Activated naive CD8-positive, alpha-beta T cell treated with anti-CD3 and anti-CD28 coated beads, Interleukin-2, amount 50 U/mL, for 16 hours (primary cell): ENCODE data around the gene PMPCA.
A peak's percentile ranks its signal among the peaks of the same experiment; 100 is the strongest.
"Not testable (repeated sequence)": the region's sequence is repeated elsewhere in the genome, so short reads cannot be mapped to it uniquely, and the experiment has no call there.

Experiments
- DNase-seq: peaks from one replicate; pipeline ENCODE4 v3.0.0-alpha.2; 2020; ENCODE audit warnings: low read depth, low spot score

PMPCA gene

GRCh38 chr9:136394312-136395019, 16.0 kb upstream of the PMPCA start:
- no peak for DNase-seq

- no peak for DNase-seq
Measured at GRCh38 chr9:136395020-136395340, 15.5 kb upstream of the PMPCA start.

GRCh38 chr9:136395345-136396218, 14.9 kb upstream of the PMPCA start:
- DNase-seq = no peak

GRCh38 chr9:136396219-136396515, 14.3 kb upstream of the PMPCA start:
- no peak for DNase-seq

- DNase-seq = no peak
Measured at GRCh38 chr9:136397643-136398042, 12.8 kb upstream of the PMPCA start.

- no peak for DNase-seq
Measured at GRCh38 chr9:136398286-136398685, 12.2 kb upstream of the PMPCA start.

GRCh38 chr9:136399176-136400037, 11.1 kb upstream of the PMPCA start:
- no peak for DNase-seq

GRCh38 chr9:136400038-136400834, 10.2 kb upstream of the PMPCA start, which contains the start of gene SNAPC4:
Gene SNAPC4, minus strand, starts transcription at chr9:136400170. Its CDS starts 1,742 bp downstream, at chr9:136398428.
- peak; percentile 72 for DNase-seq

GRCh38 chr9:136401173-136401922, 9.1 kb upstream of the PMPCA start:
- DNase-seq = no peak

- no peak for DNase-seq
Measured at GRCh38 chr9:136402067-136402466, 8.4 kb upstream of the PMPCA start.

- peak; percentile 52 for DNase-seq
Measured at GRCh38 chr9:136403538-136403914, 6.9 kb upstream of the PMPCA start.

GRCh38 chr9:136403915-136404800, 6.3 kb upstream of the PMPCA start:
- DNase-seq = no peak

- no peak for DNase-seq
Measured at GRCh38 chr9:136404801-136405136, 5.7 kb upstream of the PMPCA start.

- no peak for DNase-seq
Measured at GRCh38 chr9:136405481-136405880, 5.0 kb upstream of the PMPCA start.

GRCh38 chr9:136405904-136406303, 4.6 kb upstream of the PMPCA start:
- not testable (repeated sequence) for DNase-seq

GRCh38 chr9:136407061-136407460, 3.4 kb upstream of the PMPCA start:
- not testable (repeated sequence) for DNase-seq

GRCh38 chr9:136407911-136408310, 2.5 kb upstream of the PMPCA start:
- DNase-seq = no peak

- no peak for DNase-seq
Measured at GRCh38 chr9:136409557-136410455, 652 bp upstream of the PMPCA start.

- no peak for DNase-seq
Measured at GRCh38 chr9:136411378-136411777, 920 bp downstream of the PMPCA start.
